Measurements from ENCODE around the gene SAC3D1. TPM values are rescaled to one million over a fixed set of nuclear protein-coding genes. Genes with fewer than 3 reads are reported as not detected.

Gene SAC3D1
- total and polyA plus RNA-seq, 9 of the 15 experiments (the other 6 are each of a cell fraction or from before 2014, with no cell fraction given): 0.20 to 35.2 (median 5.8) TPM

GRCh38 chr11:65065851-65066250, 24.8 kb downstream of the SAC3D1 start:
- Histone ChIP-seq H3K79me2 (ENCODE audit: control insufficient read depth, insufficient read depth, low read length) (no peaks in the 10 kb centered on the region), H3K4me1 (replicated peaks in 1 of 2; ENCODE audit: control insufficient read depth in 2 of 2, insufficient read depth in 2 of 2, low read length in 2 of 2) (peaks cover 11 to 26% of the 10 kb centered on the region in 2 experiments), H3K27ac (ENCODE audit: extremely low read depth, low read depth, low read length) (no peak overlapping the region), H3K36me3 (ENCODE audit: control insufficient read depth, insufficient read depth, low read length) (no peaks in the 10 kb centered on the region), H4K20me1 (replicated peaks; ENCODE audit: control insufficient read depth, insufficient read depth, low read length) (no peaks in the 10 kb centered on the region), H3K9me1 (ENCODE audit: control insufficient read depth, insufficient read depth, low read length) (peaks cover 2% of the 10 kb centered on the region), H3K9ac (ENCODE audit: insufficient read depth in 1 of 2, low read depth in 2 of 2, low read length in 2 of 2) (peak overlapping the region in 1 of 2 experiments; percentile 90; a peak in 2 of 4 replicates), H3K9me3 (replicated peaks; ENCODE audit: control insufficient read depth, insufficient read depth, low read depth, low read length) (no peaks in the 10 kb centered on the region), H2AFZ (ENCODE audit: low read depth, low read length) (peak overlapping the region; percentile 80), H3K27me3 (ENCODE audit: control insufficient read depth in 2 of 2, insufficient read depth in 2 of 2, low read length in 2 of 2) (no peaks in the 10 kb centered on the region), H3K4me2 (ENCODE audit: insufficient read depth, low read length) (no peak overlapping the region), H3K4me3 (no peak overlapping the region)
- TF ChIP-seq CCAR2 (IDR thresholded peaks at IDR 0.05; ENCODE audit: low read depth, low read length) (no peak), ESRRA (IDR thresholded peaks at IDR 0.05; ENCODE audit: borderline replicate concordance, low read depth) (peak; percentile 80), ZNF395 (CRISPR knock-in tag; IDR thresholded peaks at IDR 0.05) (no peak), ZFX (CRISPR knock-in tag; IDR thresholded peaks at IDR 0.05) (peak; percentile 47; the same call in 1 of the 2 replicates), HBP1 (CRISPR knock-in tag; IDR thresholded peaks at IDR 0.05) (no peak), VEZF1 (CRISPR knock-in tag; IDR thresholded peaks at IDR 0.05) (peak; percentile 42; the same call in 1 of the 2 replicates), FOXO4 (CRISPR knock-in tag; IDR thresholded peaks at IDR 0.05) (no peak)
- WGBS (ENCODE audit: insufficient coverage, low coverage, missing lambda C conversion rate): 33% methylated on average over 7 of the region's 7 CpGs
- POLR2A ChIA-PET: interaction anchor here (0.5 to 1.4 kb wide), 6 partner anchors 10 to 229 kb away, joined by 3 to 6 read pairs (median 3); partner anchors contain the start of gene SAC3D1
- CTCF ChIA-PET (ENCODE audit: low intra/inter-chr PET ratio): no interaction called here
- no TSS peak for BruUV-seq (replicated peaks)
- ATAC-seq: peak; percentile 6; the same call in 2 of the 3 replicates
- DNase-seq (ENCODE audit: extremely low read depth in 1 of 4, low spot score in 3 of 4): peak in 3 of 4 experiments; percentile 32 to 69 (median 57)
- FAIRE-seq: no peak
- in situ Hi-C loops (cut with MboI) (no loop called here), intact Hi-C loops (cut with micrococcal nuclease) (no loop called here)
